PFSK-1 (cell line): ENCODE results near the gene ZNF189.

Source experiments
- POLR2AphosphoS5 ChIP-seq: IDR thresholded peaks from 2 replicates; pipeline ENCODE4 v1.6.1; 2012; ENCODE audit warnings: low read depth, mild to moderate bottlenecking, control low read depth, low read length, moderate library complexity
- REST ChIP-seq, 2 experiments: IDR thresholded peaks; 2 replicates each; pipeline versions ENCODE4 v1.6.1 to v1.8.0; 2011 to 2012; ENCODE audit warnings: low read depth in 2 of 2, low read length in 2 of 2, control low read depth in 1 of 2, inconsistent platforms in 1 of 2, mild to moderate bottlenecking in 1 of 2, moderate library complexity in 1 of 2; ENCODE audit not compliant: insufficient read depth in 1 of 2
- SIN3A ChIP-seq: IDR thresholded peaks from 2 replicates; pipeline ENCODE4 v1.6.1; 2012; ENCODE audit warnings: mild to moderate bottlenecking, low read length, moderate library complexity, borderline replicate concordance; ENCODE audit not compliant: insufficient read depth
- TAF1 ChIP-seq: IDR thresholded peaks from 2 replicates; pipeline ENCODE4 v1.6.1; 2012; ENCODE audit warnings: low read length, control low read depth, borderline replicate concordance; ENCODE audit not compliant: insufficient read depth

- no peak for TF ChIP-seq TAF1
- no peak for TF ChIP-seq POLR2AphosphoS5
- TF ChIP-seq REST (IDR thresholded peaks at IDR 0.05; ENCODE audit: insufficient read depth in 1 of 2, low read depth in 2 of 2, low read length in 2 of 2), result no peak
- TF ChIP-seq SIN3A, result no peak
Measured at GRCh38 chr9:101397746-101398067, 944 bp upstream of the ZNF189 start.
